NAMALWA (cell line): ENCODE measurements around the gene FAM200A.
A peak's percentile ranks its signal among the peaks of the same experiment; 100 is the strongest.
"Not testable (repeated sequence)": the region's sequence is repeated elsewhere in the genome, so short reads cannot be mapped to it uniquely, and the experiment has no call there.

Source experiments
- DNase-seq: peaks from one replicate; pipeline ENCODE4 v3.0.0-alpha.2; 2015; ENCODE audit warnings: low spot score

The FAM200A gene

GRCh38 chr7:99559175-99559915 lies 7.4 kb upstream of the FAM200A start:
- DNase-seq = no peak

DNA sequence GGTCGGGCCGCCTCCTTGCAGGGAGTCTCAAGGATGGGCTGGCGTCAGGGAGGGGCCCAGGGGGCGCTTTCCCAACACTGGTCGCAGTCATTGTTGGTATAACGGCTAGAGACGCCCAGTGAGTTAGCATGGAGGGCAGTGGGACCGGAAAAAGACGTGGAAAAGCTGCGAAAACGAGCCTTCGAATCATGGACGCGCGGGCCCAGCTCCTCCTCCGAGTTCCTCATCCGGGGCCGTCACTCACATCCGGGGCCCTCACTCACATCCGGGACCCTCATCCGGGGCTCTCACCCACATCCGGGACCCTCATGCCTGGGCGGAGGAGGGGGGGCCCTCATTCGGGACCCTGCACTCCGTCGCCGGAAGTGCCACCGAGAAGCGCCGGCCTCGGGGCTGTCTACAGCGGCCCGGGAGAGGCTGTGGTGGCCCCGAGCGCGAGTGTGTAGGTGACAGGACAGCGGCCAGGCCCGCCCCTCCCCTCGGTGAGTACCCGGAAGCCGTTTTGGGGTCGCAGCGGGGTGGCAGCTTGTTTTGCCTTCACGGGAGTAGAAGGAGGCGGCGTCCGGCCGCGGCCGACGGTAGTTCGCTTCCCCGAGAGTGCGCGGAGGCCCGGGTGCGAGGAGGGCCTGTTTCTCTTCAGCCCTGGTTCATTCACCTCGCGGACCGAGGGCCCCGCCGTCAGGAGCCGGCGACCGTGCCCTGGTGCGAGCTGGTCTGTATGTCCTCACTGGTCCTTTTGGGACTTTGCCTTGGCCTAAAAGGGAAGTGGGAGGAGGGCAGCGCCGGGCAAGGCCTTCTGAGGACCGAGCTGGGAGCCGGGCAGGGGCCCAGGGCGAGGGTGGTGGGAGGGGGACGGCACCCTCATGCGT lies 6.6 kb upstream of the FAM200A start, which contains the start of gene ZNF655:
TSS of gene ZNF655 (plus strand) at position 337 of the 869 bp plus-strand sequence. CDS start 1,918 bp downstream, outside the sequence.
- DNase-seq = peak; percentile 99

GRCh38 chr7:99557940-99558305 lies 6.0 kb upstream of the FAM200A start:
- no peak for DNase-seq

GRCh38 chr7:99557196-99557607 lies 5.3 kb upstream of the FAM200A start:
- DNase-seq = no peak

- DNase-seq = no peak
Observed at GRCh38 chr7:99554939-99555338, 3.0 kb upstream of the FAM200A start.

GRCh38 chr7:99553039-99553438 lies 1.1 kb upstream of the FAM200A start:
- DNase-seq = no peak

GRCh38 chr7:99551334-99551733 lies 580 bp downstream of the FAM200A start:
- no peak for DNase-seq

DNA sequence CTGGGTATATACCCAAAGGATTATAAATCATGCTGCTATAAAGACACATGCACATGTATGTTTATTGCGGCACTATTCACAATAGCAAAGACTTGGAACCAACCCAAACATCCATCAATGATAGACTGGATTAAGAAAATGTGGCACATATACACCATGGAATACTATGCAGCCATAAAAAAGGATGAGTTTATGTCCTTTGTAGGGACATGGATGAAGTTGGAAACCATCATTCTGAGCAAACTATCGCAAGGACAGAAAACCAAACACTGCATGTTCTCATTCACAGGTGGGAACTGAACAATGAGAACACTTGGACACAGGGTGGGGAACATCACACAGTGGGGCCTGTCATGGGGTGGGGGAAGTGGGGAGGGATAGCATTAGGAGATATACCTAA lies 2.4 kb downstream of the FAM200A start:
- DNase-seq = not testable (repeated sequence)

DNA sequence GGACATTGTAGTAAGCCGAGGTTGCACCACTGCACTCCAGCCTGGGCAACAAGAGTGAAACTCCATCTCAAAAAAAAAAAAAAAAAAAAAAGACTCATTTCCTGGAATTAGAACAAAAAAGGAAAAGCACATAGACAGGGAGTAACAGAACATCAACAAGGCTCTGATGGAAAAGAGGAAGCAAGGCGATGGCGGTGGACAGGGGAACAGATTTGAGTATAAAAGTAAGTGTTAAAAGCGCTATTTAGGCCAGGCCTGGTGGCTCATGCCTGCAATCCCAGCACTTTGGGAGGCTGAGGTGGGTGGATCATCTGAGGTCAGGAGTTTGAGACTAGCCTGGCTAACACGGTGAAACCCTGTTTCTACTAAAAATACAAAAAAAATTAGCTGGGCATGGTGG lies 6.6 kb downstream of the FAM200A start:
- not testable (repeated sequence) for DNase-seq

GRCh38 chr7:99543916-99544315 lies 8.0 kb downstream of the FAM200A start:
- DNase-seq = no peak

GRCh38 chr7:99543081-99543671 lies 8.7 kb downstream of the FAM200A start:
- no peak for DNase-seq

DNA sequence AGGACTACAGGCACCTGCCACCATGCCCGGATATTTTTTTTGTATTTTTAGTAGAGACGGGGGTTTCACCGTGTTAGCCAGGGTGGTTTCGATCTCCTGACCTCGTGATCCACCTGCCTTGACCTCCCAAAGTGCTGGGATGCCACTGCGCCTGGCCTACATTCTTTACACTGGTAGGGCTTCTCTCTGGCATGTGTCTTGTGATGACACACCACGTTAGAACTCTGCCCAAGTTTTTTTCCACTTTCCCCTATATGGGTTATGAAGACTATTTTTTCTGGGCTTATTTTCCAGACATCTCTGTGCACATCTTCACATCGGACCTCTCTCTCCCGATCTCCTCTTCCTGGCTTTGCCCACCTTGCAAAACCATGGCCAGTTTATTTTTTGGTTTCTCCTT lies 10.7 kb downstream of the FAM200A start:
- DNase-seq = no peak

GRCh38 chr7:99540542-99540941 lies 11.4 kb downstream of the FAM200A start:
- no peak for DNase-seq

DNA sequence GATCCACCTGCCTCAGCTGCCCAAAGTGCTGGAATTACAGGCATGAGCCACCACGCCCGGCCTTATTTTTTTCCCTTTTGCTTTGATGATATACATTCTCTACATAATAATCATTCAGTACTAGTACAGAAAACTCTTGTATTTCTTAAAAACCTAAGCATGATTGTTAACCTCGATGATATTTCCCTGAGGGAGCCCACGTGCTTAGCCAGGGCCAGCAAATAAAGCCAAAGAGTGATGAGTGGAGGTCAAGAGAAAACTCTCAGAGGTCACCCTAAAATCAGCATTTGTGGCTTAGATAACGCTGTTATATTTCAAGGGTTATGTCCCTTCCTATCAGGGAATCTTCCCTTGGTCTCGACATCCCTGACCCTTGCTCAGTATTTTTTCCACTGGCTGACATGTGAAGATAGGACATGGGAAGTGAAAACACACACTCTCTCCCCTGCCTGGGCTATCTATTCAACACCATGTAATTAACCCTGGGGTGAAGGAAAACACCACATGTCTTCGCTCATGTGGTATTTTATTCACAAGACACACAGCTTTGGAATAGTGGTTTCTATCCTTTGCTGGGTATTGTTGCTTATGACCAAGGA lies 12.6 kb downstream of the FAM200A start:
- DNase-seq = no peak

GRCh38 chr7:99535667-99536066 lies 16.2 kb downstream of the FAM200A start:
- no peak for DNase-seq

- DNase-seq = no peak
Observed at GRCh38 chr7:99531354-99531765, 20.6 kb downstream of the FAM200A start.

DNA sequence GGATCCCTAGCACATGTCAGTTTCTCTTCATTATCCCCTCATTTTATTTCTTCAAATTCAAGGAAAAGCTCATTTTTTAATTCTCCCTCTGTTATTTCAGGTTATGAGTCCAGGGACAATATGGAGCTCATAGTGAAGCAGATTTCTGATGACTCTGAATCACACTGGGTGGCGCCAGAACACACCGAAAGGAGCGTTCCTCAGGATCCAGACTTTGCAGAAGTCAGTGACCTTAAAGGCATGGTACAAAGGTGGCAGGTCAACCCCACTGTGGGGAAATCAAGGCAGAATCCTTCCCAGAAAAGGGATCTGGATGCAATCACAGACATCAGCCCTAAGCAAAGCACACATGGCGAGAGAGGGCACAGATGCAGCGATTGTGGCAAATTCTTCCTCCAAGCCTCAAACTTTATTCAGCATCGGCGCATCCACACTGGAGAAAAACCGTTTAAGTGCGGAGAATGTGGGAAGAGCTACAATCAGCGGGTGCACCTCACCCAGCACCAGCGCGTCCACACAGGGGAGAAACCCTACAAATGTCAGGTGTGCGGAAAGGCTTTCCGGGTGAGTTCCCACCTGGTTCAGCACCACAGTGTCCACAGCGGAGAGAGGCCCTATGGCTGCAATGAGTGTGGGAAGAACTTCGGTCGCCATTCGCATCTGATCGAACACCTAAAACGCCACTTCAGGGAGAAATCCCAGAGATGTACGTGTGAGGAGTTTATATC lies 26.0 kb downstream of the FAM200A start:
- peak; percentile 51 for DNase-seq

GRCh38 chr7:99521399-99521798 lies 30.5 kb downstream of the FAM200A start:
- DNase-seq = no peak

GRCh38 chr7:99514050-99514449 lies 37.9 kb downstream of the FAM200A start:
- no peak for DNase-seq

GRCh38 chr7:99505324-99505662 lies 46.6 kb downstream of the FAM200A start:
- DNase-seq = no peak

DNA sequence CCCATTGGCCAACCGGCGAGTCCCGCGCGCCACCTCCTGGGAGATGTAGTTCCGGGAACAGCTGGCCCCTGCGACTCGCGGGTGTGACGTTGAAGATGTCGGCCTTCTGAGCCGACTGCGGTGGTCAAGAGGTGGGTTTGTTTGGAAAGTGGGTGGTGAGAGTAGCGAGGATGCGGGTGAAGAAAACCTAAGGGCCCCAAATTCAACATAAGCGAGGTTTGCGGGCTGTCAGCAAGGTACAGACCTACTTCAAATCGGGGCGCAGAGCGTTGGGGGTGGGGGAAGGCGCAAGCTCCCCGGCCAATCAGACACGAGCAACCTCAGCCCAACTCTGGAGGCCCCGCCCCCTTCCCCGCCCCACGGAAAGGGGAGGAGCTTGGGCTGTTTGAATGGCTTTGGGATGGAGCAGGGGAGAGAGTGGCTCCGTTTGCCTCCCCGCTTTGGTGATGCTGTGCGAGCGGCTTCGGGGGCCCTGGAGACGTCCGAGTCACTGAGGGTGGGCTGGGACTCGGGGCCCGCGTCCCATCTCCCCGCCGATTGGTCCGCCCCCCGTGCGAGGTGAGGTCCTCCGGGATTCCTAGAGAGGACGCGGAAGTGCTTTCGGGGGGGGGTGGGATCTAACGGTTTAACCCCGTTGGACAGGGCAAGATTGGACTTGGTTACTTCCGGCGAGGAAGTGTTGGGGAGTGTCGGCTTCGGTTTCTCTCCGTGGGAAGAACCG lies 47.2 kb downstream of the FAM200A start, which contains the start of gene ZKSCAN5:
TSS of gene ZKSCAN5 (plus strand) at position 60 of the 721 bp plus-strand sequence. CDS start 1,383 bp downstream, outside the sequence.
- peak; percentile 99 for DNase-seq
